ENCODE results near the gene CD63.

The CD63 gene

GRCh38 chr12:55684761-55685370 lies 43.9 kb downstream of the CD63 start:
- no peak for DNase-seq

GRCh38 chr12:55683676-55684075 lies 45.1 kb downstream of the CD63 start:
- no peak for DNase-seq

- no peak for DNase-seq
These were observed 46.6 kb downstream of the CD63 start for GRCh38 chr12:55682087-55682796.

- peak; percentile 29 for DNase-seq
These were observed 47.4 kb downstream of the CD63 start for GRCh38 chr12:55681142-55682077.

GRCh38 chr12:55679691-55680090 lies 49.1 kb downstream of the CD63 start:
- no peak for DNase-seq

- DNase-seq, result no peak
These were observed 52.1 kb downstream of the CD63 start for GRCh38 chr12:55676707-55677106.

GRCh38 chr12:55675666-55676065 lies 53.1 kb downstream of the CD63 start:
- no peak for DNase-seq

Measured in NCI-H1694 (cell line).